CD4-positive, alpha-beta T cell treated with Interleukin-17A for 4 hours (primary cell): ENCODE results near the gene KRTAP10-6.
"Not testable (repeated sequence)": the region's sequence is repeated elsewhere in the genome, so short reads cannot be mapped to it uniquely, and the experiment has no call there.

Source experiments
- DNase-seq: peaks from one replicate; pipeline ENCODE4 v3.0.0-alpha.2; 2020; ENCODE audit warnings: mixed read lengths

KRTAP10-6 gene

DNA sequence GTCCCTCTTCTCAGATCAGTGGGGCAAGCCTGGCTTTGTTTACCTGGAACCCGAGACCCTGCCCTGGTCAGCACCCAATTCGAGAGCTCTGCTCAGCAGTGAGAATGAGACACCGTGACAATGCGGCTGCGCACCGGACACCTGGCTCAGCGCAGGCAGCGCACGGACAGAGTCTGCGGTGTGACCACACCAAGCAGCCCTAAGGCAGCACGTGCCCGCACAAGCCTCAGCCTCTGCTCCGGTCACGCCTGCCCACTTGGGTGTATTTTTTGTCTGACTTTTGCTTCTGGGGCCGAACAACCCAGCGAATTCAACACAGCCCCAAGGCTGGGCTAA is 24.3 kb upstream of the KRTAP10-6 start:
- no peak for DNase-seq

- no peak for DNase-seq
Measured at GRCh38 chr21:44615911-44616590, 23.7 kb upstream of the KRTAP10-6 start.

GRCh38 chr21:44615466-44615865 is 23.2 kb upstream of the KRTAP10-6 start:
- DNase-seq = no peak

- DNase-seq = no peak
Measured at GRCh38 chr21:44614961-44615391, 22.7 kb upstream of the KRTAP10-6 start.

DNA sequence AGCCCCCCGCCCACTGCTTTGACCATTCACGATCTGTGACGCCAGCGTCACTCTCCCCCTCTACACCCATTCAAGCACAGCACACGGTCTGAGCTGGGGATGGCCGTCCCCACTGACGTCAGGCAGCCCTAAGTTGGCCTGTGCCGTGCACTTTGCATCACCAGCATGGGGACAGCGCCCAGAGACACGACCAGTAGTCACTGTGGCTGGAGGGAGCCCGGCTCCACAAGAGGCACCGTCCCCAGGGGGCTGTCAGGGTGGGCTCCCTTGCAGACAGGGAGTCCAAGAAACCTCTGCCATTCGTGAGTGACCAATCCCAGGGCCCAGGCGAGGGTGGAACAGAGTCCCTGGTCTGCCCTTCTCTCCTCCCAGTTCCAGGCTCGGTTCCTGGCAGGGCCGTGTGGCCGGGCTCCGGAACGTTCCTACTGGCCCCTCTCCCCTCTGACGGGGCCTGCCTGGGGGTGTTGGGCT is 21.9 kb upstream of the KRTAP10-6 start:
- no peak for DNase-seq

DNA sequence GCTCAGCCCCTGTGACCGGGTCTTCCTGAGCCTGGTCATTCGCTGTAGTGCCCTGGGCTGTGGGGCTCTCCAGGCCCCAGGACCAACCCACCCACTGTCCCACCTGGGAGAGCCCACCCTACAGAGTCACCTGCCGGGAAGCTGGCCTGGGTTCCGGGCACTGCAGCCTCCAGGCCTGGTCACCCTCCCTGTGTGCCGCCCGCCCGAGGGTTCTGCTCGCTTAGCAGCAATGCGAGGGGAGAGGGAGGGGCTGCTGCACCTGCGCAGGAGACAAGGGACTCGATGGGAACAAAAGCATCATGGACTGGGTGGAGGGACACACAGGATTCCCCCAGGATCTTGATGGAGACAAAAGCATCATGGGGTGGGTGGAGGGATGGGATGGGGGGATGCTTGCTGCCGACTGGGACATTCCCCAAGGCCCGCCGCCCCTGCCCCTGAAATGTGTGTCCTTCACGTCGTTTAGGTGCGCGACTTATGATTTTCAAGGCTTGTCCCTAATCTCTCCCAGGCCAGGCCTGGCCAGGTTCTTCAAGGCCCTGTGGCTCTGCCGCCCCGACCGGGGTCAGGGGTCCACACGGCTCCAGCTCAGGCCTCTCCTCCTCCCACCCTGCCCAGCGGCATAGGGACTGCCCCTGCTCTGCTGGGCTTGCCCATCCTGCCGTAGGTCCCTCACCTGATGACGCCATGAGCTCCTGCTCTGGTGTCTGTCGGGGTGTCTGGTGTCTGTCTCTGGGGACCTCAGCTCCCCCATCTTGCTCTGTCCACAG is 21.3 kb upstream of the KRTAP10-6 start:
- no peak for DNase-seq

DNA sequence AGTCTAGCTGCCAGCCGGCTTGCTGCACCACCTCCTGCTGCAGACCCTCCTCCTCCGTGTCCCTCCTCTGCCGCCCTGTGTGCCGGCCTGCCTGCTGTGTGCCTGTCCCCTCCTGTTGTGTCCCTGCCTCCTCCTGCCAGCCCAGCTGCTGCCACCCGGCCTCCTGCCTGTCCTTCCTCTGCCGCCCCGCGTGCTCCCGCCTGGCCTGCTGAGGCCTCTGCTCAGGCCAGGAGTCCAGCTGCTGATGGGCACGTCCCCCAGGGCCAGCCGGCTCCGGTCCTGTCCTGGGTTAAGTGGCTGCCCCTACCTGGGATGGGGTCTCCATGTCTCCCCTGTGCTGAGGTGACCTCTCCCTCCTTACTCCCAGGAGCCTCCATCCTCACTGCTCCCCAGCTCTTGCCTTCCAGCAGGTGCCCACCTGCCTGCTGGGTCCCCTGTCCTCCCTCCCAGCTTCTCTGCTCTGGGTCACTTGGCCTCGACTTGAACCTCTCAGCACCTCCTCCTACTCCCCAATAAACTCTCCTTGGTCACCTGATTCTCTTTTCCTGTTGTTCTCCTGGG is 20.4 kb upstream of the KRTAP10-6 start:
- DNase-seq = no peak

GRCh38 chr21:44612029-44612486 is 19.8 kb upstream of the KRTAP10-6 start, which contains the start of gene KRTAP10-8:
TSS of gene KRTAP10-8 (plus strand) at chr21:44612079. CDS start at chr21:44612101, 22 bp downstream.
- DNase-seq = no peak

GRCh38 chr21:44611551-44611950 is 19.2 kb upstream of the KRTAP10-6 start:
- DNase-seq = no peak

- not testable (repeated sequence) for DNase-seq
Measured at GRCh38 chr21:44610157-44610843, 18.0 kb upstream of the KRTAP10-6 start.

GRCh38 chr21:44609193-44609592 is 16.9 kb upstream of the KRTAP10-6 start:
- DNase-seq = no peak

- no peak for DNase-seq
Measured at GRCh38 chr21:44606495-44606894, 14.2 kb upstream of the KRTAP10-6 start.

DNA sequence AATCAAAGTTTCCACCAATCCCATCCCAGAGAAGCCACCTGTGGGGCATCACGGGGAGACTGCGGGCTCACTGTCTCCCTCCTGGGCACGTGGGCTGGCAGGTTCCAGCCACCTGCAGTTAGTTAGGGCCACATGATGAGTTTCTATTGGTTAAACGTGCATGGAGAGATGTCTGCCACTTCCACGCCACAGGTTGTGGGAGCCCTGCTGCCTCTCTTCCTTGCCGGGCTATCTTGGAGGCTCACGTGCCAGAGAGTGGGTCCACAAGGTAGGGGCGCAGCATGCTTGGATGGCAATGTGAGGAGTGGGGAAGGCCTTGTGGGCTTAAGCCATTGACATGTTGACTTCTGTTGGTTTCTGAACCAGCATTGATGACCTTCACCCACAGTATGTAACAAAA is 11.6 kb upstream of the KRTAP10-6 start:
- no peak for DNase-seq

GRCh38 chr21:44603109-44603875 is 11.0 kb upstream of the KRTAP10-6 start:
- DNase-seq = no peak

- DNase-seq = no peak
Measured at GRCh38 chr21:44602463-44602850, 10.2 kb upstream of the KRTAP10-6 start.

GRCh38 chr21:44601596-44602462 is 9.5 kb upstream of the KRTAP10-6 start:
- DNase-seq = no peak

- not testable (repeated sequence) for DNase-seq
Measured at GRCh38 chr21:44601091-44601490, 8.8 kb upstream of the KRTAP10-6 start.

- DNase-seq = not testable (repeated sequence)
Measured at GRCh38 chr21:44600118-44600978, 8.0 kb upstream of the KRTAP10-6 start, which contains the start of gene KRTAP10-7. TSS of gene KRTAP10-7 (plus strand) at chr21:44600597. CDS start at chr21:44600622, 25 bp downstream.

DNA sequence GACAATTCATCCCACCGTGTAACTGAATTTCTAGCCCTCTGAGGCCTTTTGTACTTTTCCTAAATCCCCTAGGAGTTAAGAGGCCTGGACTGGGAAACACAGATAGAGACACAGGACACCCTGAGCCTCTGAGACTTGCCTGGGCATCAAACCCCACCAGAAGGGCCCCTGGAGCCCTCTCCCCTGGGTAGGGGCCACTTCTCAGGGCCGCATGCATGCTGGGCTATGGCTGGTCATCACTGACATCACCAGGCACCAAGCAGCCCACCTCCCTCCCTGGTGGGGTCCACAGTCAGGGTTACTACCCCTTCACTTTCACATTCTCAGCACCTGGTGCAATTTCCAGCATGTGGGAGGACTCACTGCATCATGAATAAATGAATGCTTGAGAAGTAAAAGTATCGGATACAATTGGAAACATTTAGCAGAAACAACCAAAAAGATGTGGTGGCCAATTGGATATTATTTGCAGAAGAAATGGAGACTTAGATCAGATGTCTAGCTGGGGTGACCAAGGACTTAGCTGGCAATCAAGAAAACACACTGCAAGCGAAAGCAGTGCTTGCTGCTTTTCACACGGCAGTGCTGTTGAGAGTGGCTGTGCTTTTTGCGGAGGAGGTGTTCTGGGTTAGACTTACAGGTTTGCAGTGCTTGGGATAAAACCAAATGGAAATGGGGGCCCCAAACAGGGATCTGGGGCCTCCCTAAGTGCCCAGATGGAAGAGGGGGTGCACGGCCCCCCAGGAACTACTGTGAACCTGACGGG is 7.1 kb upstream of the KRTAP10-6 start:
- no peak for DNase-seq
